Activated CD4-positive, alpha-beta T cell treated with anti-CD3 and anti-CD28 coated beads, Interleukin-2, amount 50 U/mL, for 48 hours (primary cell): ENCODE data around the gene LMF1.

Source experiments
- DNase-seq, 2 experiments: peaks; one replicate each; pipeline ENCODE4 v3.0.0-alpha.2; 2020

The LMF1 gene

GRCh38 chr16:984736-985636 lies 14.2 kb upstream of the LMF1 start:
- no peak for DNase-seq

- no peak for DNase-seq
Observed at GRCh38 chr16:984121-984694, 13.4 kb upstream of the LMF1 start.

GRCh38 chr16:983044-984030 lies 12.6 kb upstream of the LMF1 start:
- DNase-seq: no peak

- no peak for DNase-seq
Observed at GRCh38 chr16:982145-983043, 11.6 kb upstream of the LMF1 start.

GRCh38 chr16:981695-982144 lies 10.9 kb upstream of the LMF1 start, which contains the start of gene SOX8:
Gene SOX8, plus strand, starts transcription at chr16:981770. Its CDS starts 153 bp downstream, at chr16:981923.
- no peak for DNase-seq

GRCh38 chr16:980595-980854 lies 9.7 kb upstream of the LMF1 start:
- no peak for DNase-seq

- no peak for DNase-seq
Observed at GRCh38 chr16:979859-980594, 9.2 kb upstream of the LMF1 start.

- no peak for DNase-seq
Observed at GRCh38 chr16:979147-979546, 8.4 kb upstream of the LMF1 start.

GRCh38 chr16:978403-978802 lies 7.6 kb upstream of the LMF1 start:
- DNase-seq: no peak

GRCh38 chr16:977896-978295 lies 7.1 kb upstream of the LMF1 start:
- no peak for DNase-seq

- no peak for DNase-seq
Observed at GRCh38 chr16:977081-977701, 6.4 kb upstream of the LMF1 start.

- peak in 1 of 2 experiments; percentile 31 for DNase-seq
Observed at GRCh38 chr16:976389-976931, 5.7 kb upstream of the LMF1 start.

GRCh38 chr16:975291-975690 lies 4.5 kb upstream of the LMF1 start:
- DNase-seq: no peak

- no peak for DNase-seq
Observed at GRCh38 chr16:974611-975261, 4.0 kb upstream of the LMF1 start.

- DNase-seq: no peak
Observed at GRCh38 chr16:974001-974601, 3.3 kb upstream of the LMF1 start.

GRCh38 chr16:973366-973765 lies 2.6 kb upstream of the LMF1 start:
- no peak for DNase-seq

- no peak for DNase-seq
Observed at GRCh38 chr16:972316-973002, 1.7 kb upstream of the LMF1 start.

GRCh38 chr16:971981-972315 lies 1.2 kb upstream of the LMF1 start:
- DNase-seq: no peak

- DNase-seq: no peak
Observed at GRCh38 chr16:971582-971905, 760 bp upstream of the LMF1 start.

GRCh38 chr16:970386-970765 lies 408 bp downstream of the LMF1 start:
- DNase-seq: no peak
